Lower leg skin (tissue), 3 donors: ENCODE measurements around the gene CARMIL3.

Experiments
- POLR2A ChIP-seq, 2 donors: fragments of 450-650 bp; IDR thresholded peaks; one replicate each; pipeline ENCODE4 v1.6.1; 2016 to 2017; ENCODE audit warnings: antibody characterized with exemption in 2 of 2, mild to moderate bottlenecking in 1 of 2, moderate library complexity in 1 of 2
- TF ChIP-seq, protein P1 (sequence below), 3 donors: fragments of 450-650 bp; IDR thresholded peaks; one replicate each; pipeline ENCODE4 v1.5.1; 2016; ENCODE audit warnings: antibody characterized with exemption in 3 of 3, mild to moderate bottlenecking in 3 of 3, moderate library complexity in 2 of 3

DNA sequence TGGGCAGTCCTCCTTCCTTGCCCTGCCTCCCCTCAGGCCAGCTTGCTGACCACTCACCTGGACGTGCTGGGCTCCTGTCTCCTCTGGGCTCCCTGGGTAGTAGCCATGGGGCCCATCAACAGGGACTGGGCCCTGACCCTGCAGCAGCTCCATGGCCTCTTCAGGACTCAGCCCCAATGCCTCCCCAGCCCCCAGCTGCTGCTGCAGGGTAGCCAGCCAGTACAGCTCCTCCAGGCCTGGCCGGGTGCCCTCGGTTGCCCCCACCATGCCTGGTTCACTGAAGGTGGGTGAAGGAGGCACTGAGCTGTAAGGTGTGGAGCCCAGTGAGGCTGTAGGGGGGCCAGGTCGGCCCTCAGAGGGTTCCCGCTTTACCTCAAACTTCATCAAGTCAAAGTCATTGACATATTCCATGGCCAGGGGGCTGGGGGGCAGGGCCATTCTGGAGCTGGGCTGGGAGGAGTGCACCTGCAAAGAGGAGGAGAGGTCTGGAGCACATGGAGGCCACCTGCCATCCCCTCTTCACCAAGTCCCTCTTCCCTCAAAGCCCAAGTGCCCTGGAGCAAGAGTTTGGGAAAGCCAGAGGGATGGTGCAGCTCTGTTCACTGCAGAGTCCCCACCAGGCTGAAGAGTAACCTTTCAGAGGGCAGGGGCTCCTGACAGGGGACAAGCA, 30.7 kb downstream of the CARMIL3 start:
- TF ChIP-seq, protein P1, sequence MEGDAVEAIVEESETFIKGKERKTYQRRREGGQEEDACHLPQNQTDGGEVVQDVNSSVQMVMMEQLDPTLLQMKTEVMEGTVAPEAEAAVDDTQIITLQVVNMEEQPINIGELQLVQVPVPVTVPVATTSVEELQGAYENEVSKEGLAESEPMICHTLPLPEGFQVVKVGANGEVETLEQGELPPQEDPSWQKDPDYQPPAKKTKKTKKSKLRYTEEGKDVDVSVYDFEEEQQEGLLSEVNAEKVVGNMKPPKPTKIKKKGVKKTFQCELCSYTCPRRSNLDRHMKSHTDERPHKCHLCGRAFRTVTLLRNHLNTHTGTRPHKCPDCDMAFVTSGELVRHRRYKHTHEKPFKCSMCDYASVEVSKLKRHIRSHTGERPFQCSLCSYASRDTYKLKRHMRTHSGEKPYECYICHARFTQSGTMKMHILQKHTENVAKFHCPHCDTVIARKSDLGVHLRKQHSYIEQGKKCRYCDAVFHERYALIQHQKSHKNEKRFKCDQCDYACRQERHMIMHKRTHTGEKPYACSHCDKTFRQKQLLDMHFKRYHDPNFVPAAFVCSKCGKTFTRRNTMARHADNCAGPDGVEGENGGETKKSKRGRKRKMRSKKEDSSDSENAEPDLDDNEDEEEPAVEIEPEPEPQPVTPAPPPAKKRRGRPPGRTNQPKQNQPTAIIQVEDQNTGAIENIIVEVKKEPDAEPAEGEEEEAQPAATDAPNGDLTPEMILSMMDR (IDR thresholded peaks at IDR 0.05), result no peak
- no peak for TF ChIP-seq POLR2A (IDR thresholded peaks at IDR 0.05)
